ENCODE data around the gene CTNNA1. TPM values are rescaled to one million over a fixed set of nuclear protein-coding genes. Genes with fewer than 3 reads are reported as not detected.

CTNNA1 gene
- total RNA-seq, 1 experiment from 2014 or later = 1.9 TPM

DNA sequence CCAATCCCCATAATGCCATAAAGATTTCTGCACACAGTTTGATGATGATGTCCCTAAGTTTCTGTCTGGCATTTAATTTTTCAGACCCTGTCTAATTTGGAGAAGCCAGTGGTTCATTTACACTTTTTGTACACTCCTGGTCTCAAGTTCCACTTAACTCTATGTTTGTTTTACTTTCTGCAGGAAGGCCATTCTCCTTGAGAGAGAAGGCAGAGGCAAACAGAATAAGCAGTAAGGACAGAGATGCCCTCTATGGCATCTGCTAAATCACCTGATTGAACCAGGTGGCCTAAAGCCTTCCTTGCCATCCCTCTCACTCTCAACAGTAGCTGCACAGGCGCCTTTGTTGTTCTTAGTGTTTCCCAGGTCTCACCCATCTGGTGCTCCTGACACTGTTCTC is 208.0 kb downstream of the CTNNA1 start:
- Histone ChIP-seq H3F3A (ENCODE audit: low read length, unreplicated experiment) (no peaks in the 10 kb centered on the region), H3K27ac (ENCODE audit: low read length) (no peak overlapping the region), H3K27me3 (ENCODE audit: low read length) (no peaks in the 10 kb centered on the region), H3K4me1 (ENCODE audit: insufficient read depth, low read length) (no peaks in the 10 kb centered on the region), H3K9me3 (ENCODE audit: low read length) (no peaks in the 10 kb centered on the region), H3K4me3 (ENCODE audit: low read length) (no peak overlapping the region), H2AFZ (ENCODE audit: low read length) (no peak overlapping the region), H3K9me2 (replicated peaks; ENCODE audit: low read length) (no peaks in the 10 kb centered on the region), H4K20me1 (ENCODE audit: low read length) (no peaks in the 10 kb centered on the region), H3K36me3 (ENCODE audit: low read depth, low read length) (no peaks in the 10 kb centered on the region), H3K4me2 (ENCODE audit: low read length) (no peak overlapping the region), H3K79me2 (ENCODE audit: low read length) (no peaks in the 10 kb centered on the region), H3K9ac (ENCODE audit: low read length) (no peak overlapping the region)
- ATAC-seq (no peak), DNase-seq (no peak)
- TF ChIP-seq EZH2phosphoT487 (IDR thresholded peaks at IDR 0.05; ENCODE audit: borderline replicate concordance, low read length) (no peak), EZH2 (IDR thresholded peaks at IDR 0.05; ENCODE audit: low read length, unreplicated experiment) (no peak)
- TF ChIP-seq, protein P1, sequence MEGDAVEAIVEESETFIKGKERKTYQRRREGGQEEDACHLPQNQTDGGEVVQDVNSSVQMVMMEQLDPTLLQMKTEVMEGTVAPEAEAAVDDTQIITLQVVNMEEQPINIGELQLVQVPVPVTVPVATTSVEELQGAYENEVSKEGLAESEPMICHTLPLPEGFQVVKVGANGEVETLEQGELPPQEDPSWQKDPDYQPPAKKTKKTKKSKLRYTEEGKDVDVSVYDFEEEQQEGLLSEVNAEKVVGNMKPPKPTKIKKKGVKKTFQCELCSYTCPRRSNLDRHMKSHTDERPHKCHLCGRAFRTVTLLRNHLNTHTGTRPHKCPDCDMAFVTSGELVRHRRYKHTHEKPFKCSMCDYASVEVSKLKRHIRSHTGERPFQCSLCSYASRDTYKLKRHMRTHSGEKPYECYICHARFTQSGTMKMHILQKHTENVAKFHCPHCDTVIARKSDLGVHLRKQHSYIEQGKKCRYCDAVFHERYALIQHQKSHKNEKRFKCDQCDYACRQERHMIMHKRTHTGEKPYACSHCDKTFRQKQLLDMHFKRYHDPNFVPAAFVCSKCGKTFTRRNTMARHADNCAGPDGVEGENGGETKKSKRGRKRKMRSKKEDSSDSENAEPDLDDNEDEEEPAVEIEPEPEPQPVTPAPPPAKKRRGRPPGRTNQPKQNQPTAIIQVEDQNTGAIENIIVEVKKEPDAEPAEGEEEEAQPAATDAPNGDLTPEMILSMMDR (conservative IDR thresholded peaks at IDR 0.05; ENCODE audit: low read depth, low read length) = no peak
- ChIA-PET POLR2A (ENCODE audit: unreplicated experiment) (no interaction called here), CTCF (no interaction called here)
- no TSS peak for BruUV-seq (replicated peaks)
- intact Hi-C loops (cut with micrococcal nuclease) = no loop called here

DNA sequence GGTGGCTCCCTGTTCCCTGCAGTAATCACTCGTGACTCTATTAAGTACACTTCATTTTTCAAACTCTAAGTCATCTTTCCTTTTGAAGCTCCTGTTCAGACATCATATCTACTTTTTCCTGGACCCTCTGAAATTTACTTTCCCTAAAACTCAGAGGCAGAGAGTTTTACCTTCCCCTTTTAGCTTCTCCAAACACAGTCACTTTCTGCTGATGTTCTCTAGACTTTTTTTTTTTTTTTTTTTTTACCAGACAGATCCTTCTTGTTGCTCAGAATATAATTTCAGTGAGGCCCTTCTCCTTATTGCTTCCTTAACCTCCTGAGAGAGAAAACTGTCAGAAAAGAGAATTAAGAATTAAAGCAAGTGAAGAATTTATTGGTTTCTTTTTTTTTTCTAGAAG is 208.5 kb downstream of the CTNNA1 start:
- Histone ChIP-seq H3K36me3 (ENCODE audit: low read depth, low read length) (no peaks in the 10 kb centered on the region), H4K20me1 (ENCODE audit: low read length) (no peaks in the 10 kb centered on the region), H3K4me2 (ENCODE audit: low read length) (no peak overlapping the region), H3K4me1 (ENCODE audit: insufficient read depth, low read length) (no peaks in the 10 kb centered on the region), H3K27ac (ENCODE audit: low read length) (no peak overlapping the region), H3K4me3 (ENCODE audit: low read length) (no peak overlapping the region), H2AFZ (ENCODE audit: low read length) (no peak overlapping the region), H3K9me3 (ENCODE audit: low read length) (no peaks in the 10 kb centered on the region), H3K79me2 (ENCODE audit: low read length) (no peaks in the 10 kb centered on the region), H3K27me3 (ENCODE audit: low read length) (no peaks in the 10 kb centered on the region), H3F3A (ENCODE audit: low read length, unreplicated experiment) (no peaks in the 10 kb centered on the region), H3K9ac (ENCODE audit: low read length) (no peak overlapping the region), H3K9me2 (replicated peaks; ENCODE audit: low read length) (no peaks in the 10 kb centered on the region)
- intact Hi-C loops (cut with micrococcal nuclease) = no loop called here
- no peak for DNase-seq
- BruUV-seq (replicated peaks) = no TSS peak
- TF ChIP-seq EZH2phosphoT487 (IDR thresholded peaks at IDR 0.05; ENCODE audit: borderline replicate concordance, low read length) (no peak), EZH2 (IDR thresholded peaks at IDR 0.05; ENCODE audit: low read length, unreplicated experiment) (no peak)
- TF ChIP-seq, protein P1 (conservative IDR thresholded peaks at IDR 0.05; ENCODE audit: low read depth, low read length) = no peak
- ATAC-seq = no peak
- ChIA-PET POLR2A (ENCODE audit: unreplicated experiment) (no interaction called here), CTCF (no interaction called here)

DNA sequence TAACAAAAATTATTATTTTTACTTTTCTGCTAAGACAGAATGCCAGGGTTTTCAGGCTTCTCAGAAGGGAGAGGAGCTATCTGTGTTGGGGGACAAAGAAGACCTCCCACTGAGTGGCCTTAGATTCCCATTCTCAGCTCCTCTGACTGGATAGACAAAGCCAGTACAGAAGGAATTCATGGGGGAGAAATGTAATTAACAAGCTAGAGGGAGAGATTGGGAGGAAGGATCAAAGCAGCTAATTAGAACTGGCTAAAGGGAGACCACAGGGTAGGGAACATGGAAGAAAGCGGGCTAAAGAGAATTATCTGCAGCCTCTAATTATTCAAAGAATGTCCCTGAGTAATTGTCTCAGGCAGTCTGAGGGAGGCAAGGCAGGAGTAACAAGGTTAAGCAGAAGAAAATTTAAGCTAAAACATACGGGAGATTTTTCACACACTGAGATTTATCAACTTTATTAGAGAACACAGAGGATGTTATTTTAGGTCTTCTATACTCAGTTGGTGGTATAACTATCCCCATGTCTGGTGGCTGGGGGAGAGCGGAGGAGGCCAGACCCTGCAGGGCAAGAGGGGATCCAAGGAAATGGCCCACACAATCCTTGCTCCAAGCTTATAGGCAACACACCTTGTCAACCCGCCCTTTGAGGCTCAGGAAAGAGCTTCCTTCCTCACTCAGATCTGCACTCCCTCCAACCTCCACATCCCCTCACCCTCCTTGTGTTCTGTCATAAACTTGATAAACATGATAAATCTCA is 209.6 kb downstream of the CTNNA1 start:
- Histone ChIP-seq H2AFZ (ENCODE audit: low read length) (no peak overlapping the region), H4K20me1 (ENCODE audit: low read length) (no peaks in the 10 kb centered on the region), H3K9me3 (ENCODE audit: low read length) (no peaks in the 10 kb centered on the region), H3K9ac (ENCODE audit: low read length) (no peak overlapping the region), H3K27ac (ENCODE audit: low read length) (no peak overlapping the region), H3K4me3 (ENCODE audit: low read length) (no peak overlapping the region), H3K9me2 (replicated peaks; ENCODE audit: low read length) (no peaks in the 10 kb centered on the region), H3K36me3 (ENCODE audit: low read depth, low read length) (no peaks in the 10 kb centered on the region), H3K4me2 (ENCODE audit: low read length) (no peak overlapping the region), H3K4me1 (ENCODE audit: insufficient read depth, low read length) (no peaks in the 10 kb centered on the region), H3K27me3 (ENCODE audit: low read length) (no peaks in the 10 kb centered on the region), H3K79me2 (ENCODE audit: low read length) (no peaks in the 10 kb centered on the region), H3F3A (ENCODE audit: low read length, unreplicated experiment) (no peaks in the 10 kb centered on the region)
- ATAC-seq (no peak), DNase-seq (no peak)
- ChIA-PET POLR2A (ENCODE audit: unreplicated experiment) (no interaction called here), CTCF (no interaction called here)
- BruUV-seq (replicated peaks) = no TSS peak
- TF ChIP-seq EZH2 (IDR thresholded peaks at IDR 0.05; ENCODE audit: low read length, unreplicated experiment) (no peak), EZH2phosphoT487 (IDR thresholded peaks at IDR 0.05; ENCODE audit: borderline replicate concordance, low read length) (no peak)
- TF ChIP-seq, protein P1 (conservative IDR thresholded peaks at IDR 0.05; ENCODE audit: low read depth, low read length) = no peak
- intact Hi-C loops (cut with micrococcal nuclease) = no loop called here

Data from PC-3 (cell line).